Stimulated activated naive CD8-positive, alpha-beta T cell treated with anti-CD3 and anti-CD28 coated beads, Interleukin-15, Interleukin-2, amounts not matched to agents 100 ng/mL and 50 ng/mL, for 24 hours (primary cell): ENCODE data around the gene PALB2.

Source experiments
- H3K27ac Mint-ChIP-seq: one replicate; pipeline ENCODE4 v1.8.0; 2021; ENCODE audit warnings: mild to moderate bottlenecking, mixed read lengths
- H3K27me3 Mint-ChIP-seq: one replicate; pipeline ENCODE4 v1.8.0; 2021; ENCODE audit warnings: mixed read lengths
- H3K36me3 Mint-ChIP-seq: one replicate; pipeline ENCODE4 v1.8.0; 2021; ENCODE audit warnings: low read depth, mixed read lengths
- H3K4me1 Mint-ChIP-seq: one replicate; pipeline ENCODE4 v1.8.0; 2021; ENCODE audit warnings: low read depth, mixed read lengths
- H3K4me3 Mint-ChIP-seq: one replicate; pipeline ENCODE4 v1.8.0; 2021; ENCODE audit warnings: mild to moderate bottlenecking, mixed read lengths
- H3K9me3 Mint-ChIP-seq: one replicate; pipeline ENCODE4 v1.8.0; 2021; ENCODE audit warnings: mixed read lengths

Gene PALB2

DNA sequence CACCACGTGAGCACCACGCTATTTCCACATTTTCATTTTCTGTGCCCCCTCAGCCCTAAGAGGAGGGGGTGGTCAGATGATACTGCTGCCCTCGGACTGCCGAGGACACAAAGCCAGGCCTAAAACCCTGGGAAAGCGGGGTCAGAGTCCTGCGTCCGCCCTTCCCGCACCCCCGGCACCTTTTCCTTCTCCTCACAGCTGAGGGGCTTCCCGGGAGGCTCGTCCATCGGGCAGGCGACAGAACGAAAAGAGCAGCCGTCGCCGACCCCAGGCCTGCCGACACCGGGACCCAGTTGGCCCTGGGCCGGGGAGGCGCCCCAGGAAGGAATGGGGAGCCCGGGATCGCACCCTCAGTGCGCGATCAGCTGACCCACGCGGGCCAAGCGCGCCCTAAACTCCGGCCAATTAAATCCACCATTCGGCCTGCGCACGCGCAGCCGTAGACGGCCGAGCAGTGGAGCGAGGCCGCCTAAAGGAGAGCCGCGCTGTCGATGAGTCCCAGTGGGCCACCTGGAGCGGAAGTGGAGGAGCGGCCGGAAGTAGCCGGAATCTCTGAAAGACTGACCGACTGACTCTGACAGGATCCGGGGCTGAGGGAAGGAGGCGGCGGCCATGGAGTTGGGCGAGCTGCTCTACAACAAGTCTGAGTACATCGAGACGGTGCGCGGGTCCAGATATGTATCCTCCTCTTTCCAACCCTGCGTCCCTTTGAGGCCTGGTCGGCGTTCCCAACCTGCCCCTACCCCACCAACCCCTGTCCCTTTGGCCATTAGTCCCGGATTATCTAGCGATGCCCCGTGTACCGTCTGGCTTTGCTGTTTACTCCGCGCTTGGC, at the start of gene PALB2, which contains the start of gene DCTN5:
Gene PALB2, minus strand, starts transcription at position 380 of the 835 bp plus-strand sequence. Its CDS starts 153 bp downstream, at position 227.
Gene DCTN5, plus strand, starts transcription at position 536 of the 835 bp plus-strand sequence. Its CDS starts 77 bp downstream, at position 613.
- Mint-ChIP-seq H3K4me1 (peaks cover 34% of the 10 kb centered on the region), H3K27me3 (no peaks in the 10 kb centered on the region), H3K4me3 (peak within 1 kb of the TSS; percentile 98), H3K9me3 (no peaks in the 10 kb centered on the region), H3K36me3 (peaks cover 47% of the 10 kb centered on the region), H3K27ac (peak within 1 kb of the TSS; percentile 93)

GRCh38 chr16:23689442-23690187, 48.5 kb upstream of the PALB2 start:
- Mint-ChIP-seq H3K36me3 (peaks cover 49% of the 10 kb centered on the region), H3K27ac (no peak overlapping the region), H3K4me3 (no peak overlapping the region), H3K27me3 (no peaks in the 10 kb centered on the region), H3K4me1 (peaks cover 4% of the 10 kb centered on the region), H3K9me3 (no peaks in the 10 kb centered on the region)

DNA sequence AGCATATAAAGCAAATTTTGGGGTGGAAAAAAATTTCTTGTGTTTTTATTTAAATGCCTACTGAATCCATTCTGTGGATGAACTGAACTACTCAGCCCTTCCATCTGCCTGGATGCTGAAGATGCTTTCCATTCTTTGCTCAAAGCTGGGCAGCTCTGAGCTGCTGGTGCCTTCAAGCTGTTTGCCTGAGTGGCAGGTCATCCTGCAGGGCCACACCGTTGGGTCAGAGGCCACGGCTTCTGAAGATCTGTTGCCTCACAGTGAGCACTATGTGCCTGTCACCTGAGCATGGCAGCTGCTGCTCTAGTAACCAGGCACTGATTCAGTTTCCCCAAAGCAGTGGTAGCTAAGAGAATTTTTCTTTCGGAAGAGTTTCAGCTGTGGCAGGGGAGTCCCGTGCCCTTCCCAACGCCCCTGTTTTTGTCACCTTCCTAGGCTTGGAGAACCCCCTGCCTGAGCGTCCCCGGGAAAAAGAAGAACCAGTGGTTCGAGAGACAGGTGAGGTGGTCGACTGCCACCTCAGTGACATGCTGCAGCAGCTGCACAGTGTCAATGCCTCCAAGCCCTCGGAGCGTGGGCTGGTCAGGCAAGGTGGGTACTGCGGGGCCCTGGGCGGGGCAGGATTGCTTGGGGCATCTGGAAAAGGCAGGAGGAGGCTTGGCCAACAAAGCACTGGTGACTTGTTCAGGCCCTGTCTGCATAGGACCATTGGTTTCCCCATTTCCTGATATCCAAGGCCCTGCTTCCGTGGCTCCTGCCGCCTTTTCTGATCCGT, 46.1 kb upstream of the PALB2 start:
- Mint-ChIP-seq H3K27me3 (no peaks in the 10 kb centered on the region), H3K9me3 (no peaks in the 10 kb centered on the region), H3K36me3 (peaks cover 61% of the 10 kb centered on the region), H3K4me3 (no peak overlapping the region), H3K4me1 (no peaks in the 10 kb centered on the region), H3K27ac (no peak overlapping the region)

DNA sequence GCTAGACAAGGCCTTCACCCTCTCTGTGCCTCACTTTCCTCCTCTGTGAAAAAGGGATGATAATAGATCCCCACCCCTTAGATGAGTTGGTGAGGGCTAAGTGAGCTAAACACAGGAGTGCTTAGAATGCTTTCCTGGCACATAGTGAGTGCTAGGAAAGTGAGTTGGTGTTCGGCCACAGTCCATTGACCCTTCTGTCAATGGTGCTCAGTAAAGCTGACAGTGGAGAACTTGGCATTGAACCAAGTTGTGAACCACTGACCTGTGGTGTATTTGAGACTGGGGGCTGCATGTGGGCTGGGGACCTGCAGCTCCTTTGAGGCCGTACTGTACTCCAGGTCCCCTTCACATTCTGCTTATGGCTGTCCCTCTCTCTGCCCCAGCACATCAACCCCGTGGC, 42.4 kb upstream of the PALB2 start:
- Mint-ChIP-seq H3K27me3 (no peaks in the 10 kb centered on the region), H3K4me1 (peaks cover 10% of the 10 kb centered on the region), H3K27ac (no peak overlapping the region), H3K4me3 (no peak overlapping the region), H3K9me3 (no peaks in the 10 kb centered on the region), H3K36me3 (peaks cover 69% of the 10 kb centered on the region)

DNA sequence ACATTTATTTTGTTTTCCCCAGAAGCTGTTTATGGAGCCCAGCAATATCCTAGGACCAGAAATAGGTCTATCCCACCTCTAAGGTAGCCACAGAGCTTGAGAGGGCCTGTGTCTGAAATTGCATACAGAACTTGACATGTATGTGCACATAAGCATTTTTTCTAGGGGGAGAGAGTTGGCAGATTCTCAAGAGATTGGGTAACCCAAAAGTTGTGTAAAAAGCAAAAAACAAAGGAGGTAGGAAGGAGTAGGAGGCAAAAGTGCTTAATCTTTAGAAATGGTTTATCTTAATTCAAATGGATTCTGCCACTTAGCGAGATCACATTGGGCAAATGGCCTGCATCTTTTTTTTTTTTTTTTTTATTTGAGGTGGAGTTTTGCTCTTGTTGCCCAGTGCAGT, 41.1 kb upstream of the PALB2 start:
- H3K4me3 Mint-ChIP-seq = no peak overlapping the region
- peaks cover 56% of the 10 kb centered on the region for H3K36me3 Mint-ChIP-seq
- peaks cover 19% of the 10 kb centered on the region for H3K4me1 Mint-ChIP-seq
- no peaks in the 10 kb centered on the region for H3K27me3 Mint-ChIP-seq
- H3K27ac Mint-ChIP-seq = no peak overlapping the region
- H3K9me3 Mint-ChIP-seq = no peaks in the 10 kb centered on the region

GRCh38 chr16:23679986-23680336, 38.9 kb upstream of the PALB2 start:
- Mint-ChIP-seq H3K4me3 (peak overlapping the region; percentile 92), H3K36me3 (peaks cover 38% of the 10 kb centered on the region), H3K4me1 (peaks cover 19% of the 10 kb centered on the region), H3K9me3 (no peaks in the 10 kb centered on the region), H3K27me3 (no peaks in the 10 kb centered on the region), H3K27ac (no peak overlapping the region)

GRCh38 chr16:23679274-23679985, 38.3 kb upstream of the PALB2 start:
- H3K36me3 Mint-ChIP-seq = peaks cover 35% of the 10 kb centered on the region
- H3K4me1 Mint-ChIP-seq = peaks cover 19% of the 10 kb centered on the region
- H3K27me3 Mint-ChIP-seq = no peaks in the 10 kb centered on the region
- peak overlapping the region; percentile 49 for H3K27ac Mint-ChIP-seq
- no peaks in the 10 kb centered on the region for H3K9me3 Mint-ChIP-seq
- H3K4me3 Mint-ChIP-seq = peak overlapping the region; percentile 92

GRCh38 chr16:23678430-23679273, 37.5 kb upstream of the PALB2 start, which contains the start of gene PLK1:
Gene PLK1, plus strand, starts transcription at chr16:23678889. Its CDS starts 44 bp downstream, at chr16:23678933.
- Mint-ChIP-seq H3K36me3 (peaks cover 30% of the 10 kb centered on the region), H3K27ac (peak within 1 kb of the TSS; percentile 49), H3K4me3 (peak within 1 kb of the TSS; percentile 92), H3K4me1 (peaks cover 19% of the 10 kb centered on the region), H3K9me3 (no peaks in the 10 kb centered on the region), H3K27me3 (no peaks in the 10 kb centered on the region)

DNA sequence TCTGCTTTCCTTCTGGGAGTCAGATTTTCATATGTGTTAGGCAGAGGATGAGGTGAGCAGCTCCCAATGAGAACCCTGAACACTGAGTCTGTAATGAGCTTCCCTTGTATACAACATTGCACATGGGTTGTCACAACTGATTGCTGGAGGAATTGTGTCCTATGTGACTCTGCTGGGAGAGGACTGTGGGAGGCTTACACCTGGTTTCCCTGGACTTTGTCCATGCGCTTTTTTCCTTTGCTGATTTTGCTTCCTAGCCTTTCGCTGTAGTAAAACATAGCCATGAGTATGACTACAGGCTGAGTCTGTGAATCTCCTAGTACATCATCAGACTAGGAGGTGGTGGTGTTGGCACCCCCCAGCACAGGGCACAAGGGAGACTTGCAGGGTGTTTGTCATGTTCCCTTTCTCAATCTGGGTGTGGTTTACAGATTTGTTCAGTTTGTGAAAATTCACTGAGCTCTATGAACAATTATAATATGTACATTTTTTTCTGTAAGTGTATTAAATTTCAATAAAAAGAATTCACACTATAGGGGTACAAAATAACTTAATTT, 35.9 kb upstream of the PALB2 start:
- no peaks in the 10 kb centered on the region for H3K27me3 Mint-ChIP-seq
- peaks cover 19% of the 10 kb centered on the region for H3K4me1 Mint-ChIP-seq
- H3K27ac Mint-ChIP-seq = no peak overlapping the region
- no peaks in the 10 kb centered on the region for H3K9me3 Mint-ChIP-seq
- no peak overlapping the region for H3K4me3 Mint-ChIP-seq
- peaks cover 29% of the 10 kb centered on the region for H3K36me3 Mint-ChIP-seq

- no peaks in the 10 kb centered on the region for H3K9me3 Mint-ChIP-seq
- peaks cover 27% of the 10 kb centered on the region for H3K4me1 Mint-ChIP-seq
- no peak overlapping the region for H3K4me3 Mint-ChIP-seq
- H3K27ac Mint-ChIP-seq = no peak overlapping the region
- peaks cover 33% of the 10 kb centered on the region for H3K36me3 Mint-ChIP-seq
- H3K27me3 Mint-ChIP-seq = no peaks in the 10 kb centered on the region
Observed at GRCh38 chr16:23673971-23674614, 33.0 kb upstream of the PALB2 start.

DNA sequence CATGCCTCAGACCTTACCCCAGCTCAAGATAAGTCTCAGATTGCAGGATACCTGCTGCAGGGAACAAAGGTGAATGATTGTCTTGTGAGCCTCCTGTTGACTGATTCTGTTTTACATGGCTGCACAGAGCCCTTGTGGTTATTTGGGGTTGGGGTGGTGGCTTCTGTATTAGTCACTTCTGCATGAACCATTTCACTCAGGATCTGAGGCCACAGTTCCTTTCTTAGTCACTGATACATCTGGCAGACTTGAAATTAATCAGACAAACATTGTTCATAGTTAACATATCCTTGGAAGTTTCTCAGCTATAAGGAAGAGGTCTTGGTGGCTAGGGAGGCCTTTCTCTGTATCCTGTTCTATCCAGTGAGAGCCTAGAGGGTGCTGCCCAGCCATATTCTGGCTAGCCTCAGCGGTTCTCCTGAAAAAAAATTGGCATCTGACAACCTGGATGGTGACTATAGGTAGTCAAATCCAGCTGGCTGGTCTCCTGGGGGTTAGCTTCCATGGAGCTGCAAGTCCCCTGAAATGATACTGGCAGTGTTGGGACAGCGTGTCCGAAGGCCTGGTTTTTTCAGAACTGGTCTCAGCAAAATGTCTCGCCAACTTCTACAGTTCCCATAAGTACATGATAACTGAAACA, 29.1 kb upstream of the PALB2 start:
- peaks cover 22% of the 10 kb centered on the region for H3K4me1 Mint-ChIP-seq
- no peaks in the 10 kb centered on the region for H3K27me3 Mint-ChIP-seq
- no peak overlapping the region for H3K4me3 Mint-ChIP-seq
- no peaks in the 10 kb centered on the region for H3K9me3 Mint-ChIP-seq
- peak overlapping the region; percentile 36 for H3K27ac Mint-ChIP-seq
- H3K36me3 Mint-ChIP-seq = peaks cover 70% of the 10 kb centered on the region

DNA sequence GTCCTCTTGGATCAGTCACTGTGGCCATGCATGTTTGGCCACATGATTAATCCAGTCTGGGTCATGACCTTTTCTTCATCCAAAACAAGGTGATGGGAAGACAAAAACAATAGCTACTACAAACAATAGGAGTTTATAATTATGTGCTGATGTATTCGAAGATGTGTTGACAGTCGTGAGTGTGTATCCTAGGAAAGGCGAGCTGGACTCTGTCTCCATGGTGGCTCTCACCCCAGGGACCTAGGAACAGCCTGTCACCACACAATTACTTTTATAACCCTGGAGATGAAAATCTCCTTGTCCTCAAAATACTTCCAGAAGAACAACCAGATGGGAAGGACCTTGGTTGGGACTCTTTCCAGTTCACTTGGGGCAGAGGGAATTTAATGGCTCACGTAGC, 27.8 kb upstream of the PALB2 start:
- Mint-ChIP-seq H3K4me3 (no peak overlapping the region), H3K27me3 (no peaks in the 10 kb centered on the region), H3K4me1 (peaks cover 22% of the 10 kb centered on the region), H3K36me3 (peaks cover 84% of the 10 kb centered on the region), H3K27ac (no peak overlapping the region), H3K9me3 (no peaks in the 10 kb centered on the region)
